GM21529 (cell line): ENCODE results near the gene ZNF543.

Source experiments
- ATAC-seq: cut with Tn5 transposase; IDR thresholded peaks from one replicate; pipeline ENCODE4 v1.9.1; 2021; ENCODE audit not compliant: unreplicated experiment

Gene ZNF543

DNA sequence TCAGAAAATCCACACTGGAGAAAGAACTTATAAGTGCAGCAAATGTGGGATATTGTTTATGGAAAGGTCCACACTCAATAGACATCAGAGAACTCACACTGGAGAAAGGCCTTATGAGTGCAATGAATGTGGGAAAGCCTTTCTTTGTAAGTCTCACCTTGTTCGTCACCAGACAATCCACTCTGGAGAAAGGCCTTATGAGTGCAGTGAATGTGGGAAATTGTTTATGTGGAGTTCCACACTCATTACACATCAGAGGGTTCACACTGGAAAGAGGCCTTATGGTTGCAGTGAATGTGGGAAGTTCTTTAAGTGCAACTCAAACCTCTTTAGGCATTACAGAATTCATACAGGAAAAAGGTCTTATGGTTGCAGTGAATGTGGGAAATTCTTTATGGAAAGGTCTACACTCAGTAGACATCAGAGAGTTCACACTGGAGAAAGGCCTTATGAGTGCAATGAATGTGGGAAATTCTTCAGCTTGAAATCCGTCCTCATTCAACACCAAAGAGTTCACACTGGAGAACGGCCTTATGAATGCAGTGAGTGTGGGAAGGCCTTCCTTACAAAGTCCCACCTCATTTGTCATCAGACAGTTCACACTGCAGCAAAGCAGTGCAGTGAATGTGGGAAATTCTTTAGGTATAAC lies 57.4 kb downstream of the ZNF543 start:
- no peak for ATAC-seq
